ENCODE data around the gene QSOX2. TPM values are rescaled to one million over a fixed set of nuclear protein-coding genes. Genes with fewer than 3 reads are reported as not detected.
"Not testable (repeated sequence)": the region's sequence is repeated elsewhere in the genome, so short reads cannot be mapped to it uniquely, and the experiment has no call there.

QSOX2 gene
- total RNA-seq, 2 donors from 2014 or later = 4.9 to 12.0 TPM

DNA sequence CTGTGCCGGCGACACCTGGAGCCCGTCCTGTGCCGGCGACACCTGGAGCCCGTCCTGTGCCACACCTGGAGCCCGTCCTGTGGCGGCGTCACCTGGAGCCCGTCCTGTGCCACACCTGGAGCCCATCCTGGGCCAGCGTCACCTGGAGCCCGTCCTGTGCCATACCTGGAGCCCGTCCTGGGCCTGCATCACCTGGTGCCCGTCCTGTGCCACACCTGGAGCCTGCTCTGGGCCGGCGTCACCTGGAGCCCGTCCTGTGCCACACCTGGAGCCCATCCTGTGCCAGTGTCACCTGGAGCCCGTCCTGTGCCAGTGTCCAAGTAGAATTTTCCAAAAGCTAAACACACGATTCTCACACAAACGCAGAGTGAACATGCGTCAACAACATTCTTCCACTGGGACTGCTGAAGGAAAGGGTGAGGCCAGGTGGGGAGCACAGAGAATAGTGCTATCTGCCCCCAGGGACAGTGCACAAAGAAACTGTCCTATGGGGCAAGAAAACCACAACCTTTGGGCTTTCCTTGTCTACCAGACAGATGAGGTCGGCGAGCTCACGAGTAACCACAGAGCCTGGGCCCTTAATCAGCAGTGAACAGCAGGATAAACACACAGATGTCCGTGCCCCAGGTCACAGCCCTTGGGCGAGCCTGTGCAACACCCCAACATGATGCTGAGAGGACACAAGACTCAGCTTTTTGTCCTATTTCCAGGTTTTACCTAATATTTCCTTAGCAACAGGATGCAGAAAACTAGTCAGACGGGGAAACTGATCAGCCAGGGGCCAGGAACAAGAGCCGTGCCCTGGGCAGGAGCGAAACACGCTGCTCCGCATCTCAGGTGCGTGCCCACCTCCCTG, 7.9 kb downstream of the QSOX2 start:
- H3K4me3 ChIP-seq = no peak overlapping the region
- intact Hi-C loops (cut with DNase I) = no loop called here
- H3K27ac ChIP-seq = no peak overlapping the region
- H3K9me3 ChIP-seq = no peaks in the 10 kb centered on the region
- H3K9ac ChIP-seq (ENCODE audit: low read depth in 2 of 2, low read length in 2 of 2) = no peak overlapping the region
- TF ChIP-seq, protein P1, sequence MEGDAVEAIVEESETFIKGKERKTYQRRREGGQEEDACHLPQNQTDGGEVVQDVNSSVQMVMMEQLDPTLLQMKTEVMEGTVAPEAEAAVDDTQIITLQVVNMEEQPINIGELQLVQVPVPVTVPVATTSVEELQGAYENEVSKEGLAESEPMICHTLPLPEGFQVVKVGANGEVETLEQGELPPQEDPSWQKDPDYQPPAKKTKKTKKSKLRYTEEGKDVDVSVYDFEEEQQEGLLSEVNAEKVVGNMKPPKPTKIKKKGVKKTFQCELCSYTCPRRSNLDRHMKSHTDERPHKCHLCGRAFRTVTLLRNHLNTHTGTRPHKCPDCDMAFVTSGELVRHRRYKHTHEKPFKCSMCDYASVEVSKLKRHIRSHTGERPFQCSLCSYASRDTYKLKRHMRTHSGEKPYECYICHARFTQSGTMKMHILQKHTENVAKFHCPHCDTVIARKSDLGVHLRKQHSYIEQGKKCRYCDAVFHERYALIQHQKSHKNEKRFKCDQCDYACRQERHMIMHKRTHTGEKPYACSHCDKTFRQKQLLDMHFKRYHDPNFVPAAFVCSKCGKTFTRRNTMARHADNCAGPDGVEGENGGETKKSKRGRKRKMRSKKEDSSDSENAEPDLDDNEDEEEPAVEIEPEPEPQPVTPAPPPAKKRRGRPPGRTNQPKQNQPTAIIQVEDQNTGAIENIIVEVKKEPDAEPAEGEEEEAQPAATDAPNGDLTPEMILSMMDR (IDR thresholded peaks at IDR 0.05) = no peak
- DNase-seq = no peak
- no peaks in the 10 kb centered on the region for H3K36me3 ChIP-seq
- no peaks in the 10 kb centered on the region for H3K27me3 ChIP-seq
- no peaks in the 10 kb centered on the region for H3K4me1 ChIP-seq

DNA sequence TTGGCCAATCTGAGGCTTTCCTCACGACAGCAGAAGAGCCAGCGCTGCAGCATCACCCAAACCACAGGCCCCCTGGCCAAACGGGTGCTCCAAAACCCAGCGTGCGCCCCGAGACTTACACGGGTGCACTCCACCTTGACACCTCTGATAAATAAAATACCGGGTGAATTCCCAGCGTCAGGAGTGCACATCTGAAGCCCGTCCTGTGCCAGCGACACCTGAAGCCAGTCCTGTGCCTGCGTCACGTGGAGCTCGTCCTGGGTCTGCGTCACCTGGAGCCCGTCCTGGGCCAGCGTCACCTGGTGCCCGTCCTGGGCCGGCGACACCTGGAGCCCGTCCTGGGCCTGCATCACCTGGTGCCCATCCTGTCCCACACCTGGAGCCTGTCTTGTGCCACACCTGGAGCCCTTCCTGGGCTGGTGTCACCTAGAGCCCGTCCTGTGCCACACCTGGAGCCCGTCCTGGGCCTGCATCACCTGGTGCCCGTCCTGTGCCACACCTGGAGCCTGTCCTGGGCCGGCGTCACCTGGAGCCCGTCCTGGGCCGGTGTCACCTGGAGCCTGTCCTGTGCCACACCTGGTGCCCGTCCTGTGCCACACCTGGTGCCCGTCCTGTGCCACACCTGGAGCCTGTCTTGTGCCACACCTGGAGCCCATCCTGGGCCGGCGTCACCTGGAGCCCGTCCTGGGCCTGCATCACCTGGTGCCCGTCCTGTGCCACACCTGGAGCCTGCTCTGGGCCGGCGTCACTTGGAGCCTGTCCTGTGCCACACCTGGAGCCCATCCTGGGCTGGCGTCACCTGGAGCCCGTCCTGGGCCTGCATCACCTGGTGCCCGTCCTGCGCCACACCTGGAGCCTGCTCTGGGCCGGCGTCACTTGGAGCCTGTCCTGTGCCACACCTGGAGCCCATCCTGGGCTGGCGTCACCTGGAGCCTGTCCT, 8.9 kb downstream of the QSOX2 start:
- H3K36me3 ChIP-seq; H3K4me3 ChIP-seq; DNase-seq; H3K4me1 ChIP-seq; H3K9ac ChIP-seq (ENCODE audit: low read depth in 2 of 2, low read length in 2 of 2); H3K27ac ChIP-seq; H3K27me3 ChIP-seq; intact Hi-C loops (cut with DNase I); H3K9me3 ChIP-seq: not testable (repeated sequence)

DNA sequence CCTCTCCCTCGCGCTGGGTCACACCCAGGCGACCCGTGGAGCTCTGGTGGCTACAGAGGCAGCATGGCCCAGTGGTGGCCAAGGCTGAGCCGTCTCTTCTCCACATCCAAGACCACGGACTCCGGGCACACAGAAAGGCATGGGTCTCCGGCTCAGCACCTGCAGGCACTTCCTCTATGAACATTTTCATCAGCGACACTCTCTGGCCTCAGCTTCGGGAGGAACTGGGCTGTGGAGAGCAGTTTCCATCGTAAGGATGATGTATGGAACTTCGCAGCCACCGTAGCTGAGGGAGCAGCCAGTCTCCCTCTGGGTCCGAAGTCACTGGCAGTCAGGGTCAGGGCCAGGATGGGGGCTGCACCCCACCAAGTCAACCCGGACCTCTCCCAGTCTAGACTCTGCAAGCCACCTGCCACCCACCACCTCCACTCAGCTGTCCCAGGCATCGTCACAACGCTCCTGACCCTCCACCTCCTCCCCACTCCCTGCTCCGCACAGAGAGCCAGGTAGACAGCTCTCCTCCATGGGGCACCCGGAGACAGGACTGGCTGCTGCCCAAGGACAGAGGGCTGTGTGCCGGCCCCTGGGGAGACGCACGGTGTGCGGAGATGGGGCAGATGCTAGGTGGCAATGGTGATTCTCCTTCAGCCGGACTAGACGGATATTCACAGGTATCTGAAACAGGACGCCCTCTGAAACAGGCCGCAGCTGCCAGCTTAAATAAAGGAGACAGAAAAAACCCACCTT, 9.7 kb downstream of the QSOX2 start:
- TF ChIP-seq, protein P1 (IDR thresholded peaks at IDR 0.05) = no peak
- Histone ChIP-seq H3K4me3 (no peak overlapping the region), H3K4me1 (no peaks in the 10 kb centered on the region), H3K36me3 (no peaks in the 10 kb centered on the region), H3K9me3 (no peaks in the 10 kb centered on the region), H3K27ac (no peak overlapping the region), H3K9ac (ENCODE audit: low read depth in 2 of 2, low read length in 2 of 2) (no peak overlapping the region), H3K27me3 (no peaks in the 10 kb centered on the region)
- intact Hi-C loops (cut with DNase I) = no loop called here
- no peak for DNase-seq

DNA sequence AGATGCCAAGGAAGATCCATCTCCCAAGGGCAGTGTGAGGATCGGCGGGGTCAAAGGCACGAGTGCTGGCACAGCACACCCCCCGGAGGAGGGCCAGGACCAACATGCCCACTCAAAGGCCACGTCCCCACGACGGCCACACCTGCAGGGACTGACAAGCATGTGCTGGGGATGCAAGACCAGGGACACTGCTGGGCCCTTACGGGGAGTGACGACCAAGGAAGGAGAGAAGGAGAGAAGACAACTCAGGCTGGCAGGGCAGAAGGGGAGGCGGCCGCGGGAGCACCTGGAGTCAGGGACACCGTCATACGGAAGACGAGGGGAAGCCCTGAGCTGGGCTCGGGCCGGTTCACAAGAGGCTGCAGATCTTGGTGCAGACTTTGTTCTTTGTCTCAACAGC, 10.4 kb downstream of the QSOX2 start:
- Histone ChIP-seq H3K4me1 (no peaks in the 10 kb centered on the region), H3K27ac (no peak overlapping the region), H3K9me3 (no peaks in the 10 kb centered on the region), H3K36me3 (no peaks in the 10 kb centered on the region), H3K9ac (ENCODE audit: low read depth in 2 of 2, low read length in 2 of 2) (no peak overlapping the region), H3K4me3 (no peak overlapping the region), H3K27me3 (no peaks in the 10 kb centered on the region)
- DNase-seq = no peak
- TF ChIP-seq, protein P1 (IDR thresholded peaks at IDR 0.05) = no peak
- intact Hi-C loops (cut with DNase I) = no loop called here

DNA sequence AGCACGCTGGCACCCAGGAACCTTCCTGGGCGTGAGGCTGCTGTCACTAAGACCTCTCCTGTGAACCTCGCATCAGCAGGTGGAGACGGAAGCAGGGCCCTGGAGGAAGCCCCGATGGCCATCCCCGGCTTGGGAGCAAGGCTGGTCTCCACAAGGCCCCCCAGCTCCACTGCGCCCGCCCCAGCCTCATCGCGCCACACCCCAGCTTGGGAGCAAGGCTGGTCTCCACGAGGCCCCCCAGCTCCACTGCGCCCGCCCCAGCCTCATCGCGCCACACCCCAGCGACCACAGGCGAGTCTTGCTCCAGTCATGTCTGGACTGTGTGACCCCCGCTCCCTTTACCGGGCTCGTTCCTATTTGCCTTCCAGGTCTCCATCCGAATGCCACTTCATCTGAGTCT, 11.0 kb downstream of the QSOX2 start:
- Histone ChIP-seq H3K4me3 (no peak overlapping the region), H3K9ac (ENCODE audit: low read depth in 2 of 2, low read length in 2 of 2) (no peak overlapping the region), H3K27me3 (no peaks in the 10 kb centered on the region), H3K9me3 (no peaks in the 10 kb centered on the region), H3K4me1 (no peaks in the 10 kb centered on the region), H3K36me3 (no peaks in the 10 kb centered on the region), H3K27ac (no peak overlapping the region)
- intact Hi-C loops (cut with DNase I) = no loop called here
- TF ChIP-seq, protein P1 (IDR thresholded peaks at IDR 0.05) = no peak
- no peak for DNase-seq

All from colonic mucosa (tissue), 4 donors.